Measurements from ENCODE around the gene KRT5.
"Not testable (repeated sequence)": the region's sequence is repeated elsewhere in the genome, so short reads cannot be mapped to it uniquely, and the experiment has no call there.

Gene KRT5

DNA sequence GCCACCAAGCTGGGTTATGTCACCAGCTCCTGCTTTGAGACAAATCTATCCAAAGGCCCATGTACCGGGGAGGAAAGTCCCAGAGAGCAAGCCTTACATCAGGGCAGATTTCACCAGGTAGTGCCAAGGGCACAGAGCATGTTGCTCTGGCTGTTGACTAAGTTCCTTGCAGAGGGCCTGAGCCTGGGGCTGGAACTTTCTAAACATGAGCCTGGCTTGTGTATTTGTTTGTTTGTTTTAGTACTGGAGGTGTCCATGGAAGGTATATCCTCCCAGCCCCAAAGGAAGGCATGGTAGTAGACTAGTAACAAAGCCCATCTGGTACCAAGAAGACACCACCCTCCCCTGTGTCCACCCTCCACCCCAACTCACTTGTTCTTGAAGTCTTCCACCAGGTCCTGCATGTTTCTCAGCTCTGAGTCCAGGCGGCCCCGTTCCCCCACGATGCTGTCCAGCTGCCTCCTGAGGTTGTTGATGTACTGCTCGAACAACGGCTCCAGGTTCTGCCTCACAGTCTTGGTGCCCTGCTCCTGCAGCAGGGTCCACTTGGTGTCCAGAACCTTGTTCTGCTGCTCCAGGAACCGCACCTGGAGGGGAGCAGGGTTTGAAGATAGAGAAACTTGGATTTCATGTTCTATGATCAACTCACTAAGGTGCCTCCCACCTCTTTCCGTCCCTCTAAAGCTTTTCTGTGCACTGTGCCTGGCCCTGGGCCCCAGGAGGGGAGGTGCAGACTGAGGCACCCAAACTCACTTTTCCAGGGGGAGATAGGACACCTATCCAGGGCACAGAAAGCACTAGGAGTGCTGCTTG lies 1.4 kb downstream of the KRT5 start:
- no peak for FAIRE-seq

GRCh38 chr12:52517888-52518287 lies 2.3 kb downstream of the KRT5 start:
- no peak for FAIRE-seq

DNA sequence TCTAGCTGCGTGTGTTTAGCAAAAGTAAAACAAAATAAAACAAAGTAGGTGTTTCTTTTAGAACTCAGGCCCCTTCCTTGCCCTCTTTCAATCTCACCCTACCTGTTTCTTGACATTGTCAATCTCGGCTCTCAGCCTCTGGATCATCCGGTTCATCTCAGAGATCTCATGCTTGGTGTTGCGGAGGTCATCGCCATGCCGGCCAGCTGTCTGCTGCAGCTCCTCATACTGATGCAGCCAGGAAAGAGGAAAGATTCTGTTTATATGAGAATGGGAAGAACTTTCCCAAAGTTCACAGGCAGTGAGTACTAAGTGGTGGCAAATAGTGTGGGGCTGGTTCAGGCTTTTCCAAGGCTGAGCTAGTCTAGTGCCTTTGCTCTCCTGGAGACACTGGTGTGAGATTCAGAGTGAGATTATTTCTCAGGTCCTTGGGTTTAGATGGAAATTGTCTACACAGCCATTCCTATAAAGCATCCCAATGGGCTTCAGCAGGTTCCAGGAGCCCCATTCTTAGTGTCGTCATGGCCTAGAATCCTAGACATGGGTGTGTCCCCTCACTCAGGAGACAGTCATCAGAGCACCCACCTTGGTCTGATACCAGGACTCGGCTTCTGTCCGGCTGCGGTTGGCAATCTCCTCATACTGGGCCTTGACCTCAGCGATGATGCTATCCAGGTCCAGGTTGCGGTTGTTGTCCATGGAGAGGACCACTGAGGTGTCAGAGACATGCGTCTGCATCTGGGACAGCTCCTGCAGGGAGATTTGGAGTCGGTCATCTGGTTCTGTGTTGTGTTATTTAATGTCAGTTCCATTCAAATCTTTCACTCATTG lies 3.0 kb downstream of the KRT5 start:
- FAIRE-seq: no peak

DNA sequence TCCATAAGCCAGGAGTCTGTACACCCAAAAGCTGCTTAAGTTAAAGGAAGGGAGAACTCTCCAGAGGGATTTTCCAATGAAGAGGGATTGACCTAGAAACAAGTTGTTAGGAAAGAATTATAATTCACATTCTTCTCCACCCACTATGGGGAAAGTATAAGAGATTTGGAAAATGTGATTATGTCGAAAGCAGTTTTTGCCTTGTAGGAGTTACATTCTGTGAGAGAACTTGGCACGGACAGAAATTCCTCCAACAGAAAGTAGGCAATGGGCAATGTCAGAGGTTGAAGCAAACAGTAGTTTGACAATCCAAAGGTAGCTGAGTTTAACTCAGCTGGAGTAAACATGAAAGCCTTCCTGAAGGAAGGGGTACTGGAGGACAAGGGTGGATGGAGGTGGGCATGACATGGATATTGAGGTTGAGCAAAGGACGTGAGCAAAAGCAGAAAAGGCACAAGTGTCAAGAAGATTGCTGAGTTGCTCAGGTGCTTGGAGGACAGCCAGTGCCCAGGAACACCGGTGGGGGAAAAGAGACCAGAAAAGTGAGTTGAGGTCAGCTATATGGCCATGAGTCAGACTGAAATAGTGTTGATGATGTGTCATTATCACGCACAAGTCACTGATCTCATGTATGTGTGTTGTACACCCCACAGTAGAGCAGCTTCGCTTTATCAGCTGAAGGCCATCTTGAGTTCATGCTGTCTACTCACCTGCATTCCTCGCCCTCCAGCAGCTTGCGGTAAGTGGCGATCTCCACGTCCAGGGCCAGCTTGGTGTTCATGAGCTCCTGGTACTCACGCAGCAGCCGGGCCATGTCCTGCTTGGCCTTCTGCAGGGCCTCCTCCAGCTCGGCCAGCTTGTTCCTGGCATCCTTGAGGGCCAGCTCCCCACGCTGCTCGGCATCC lies 4.0 kb downstream of the KRT5 start:
- no peak for FAIRE-seq

DNA sequence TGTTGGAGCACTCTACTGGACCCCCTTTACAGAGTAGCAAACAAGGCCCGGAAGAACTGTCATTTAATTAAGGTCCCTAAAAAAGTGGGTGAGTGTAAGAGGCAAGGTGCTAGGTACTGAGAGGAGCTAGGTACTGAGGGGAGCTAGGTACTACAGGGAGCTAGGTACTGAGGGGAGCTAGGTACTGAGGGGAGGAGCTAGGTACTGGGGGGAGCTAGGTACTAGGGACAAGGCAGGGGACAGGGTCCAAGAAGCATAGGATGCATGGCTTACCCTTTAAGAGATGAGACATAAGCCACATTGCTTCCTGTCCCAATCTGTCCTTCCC lies 4.9 kb downstream of the KRT5 start:
- no peak for FAIRE-seq

DNA sequence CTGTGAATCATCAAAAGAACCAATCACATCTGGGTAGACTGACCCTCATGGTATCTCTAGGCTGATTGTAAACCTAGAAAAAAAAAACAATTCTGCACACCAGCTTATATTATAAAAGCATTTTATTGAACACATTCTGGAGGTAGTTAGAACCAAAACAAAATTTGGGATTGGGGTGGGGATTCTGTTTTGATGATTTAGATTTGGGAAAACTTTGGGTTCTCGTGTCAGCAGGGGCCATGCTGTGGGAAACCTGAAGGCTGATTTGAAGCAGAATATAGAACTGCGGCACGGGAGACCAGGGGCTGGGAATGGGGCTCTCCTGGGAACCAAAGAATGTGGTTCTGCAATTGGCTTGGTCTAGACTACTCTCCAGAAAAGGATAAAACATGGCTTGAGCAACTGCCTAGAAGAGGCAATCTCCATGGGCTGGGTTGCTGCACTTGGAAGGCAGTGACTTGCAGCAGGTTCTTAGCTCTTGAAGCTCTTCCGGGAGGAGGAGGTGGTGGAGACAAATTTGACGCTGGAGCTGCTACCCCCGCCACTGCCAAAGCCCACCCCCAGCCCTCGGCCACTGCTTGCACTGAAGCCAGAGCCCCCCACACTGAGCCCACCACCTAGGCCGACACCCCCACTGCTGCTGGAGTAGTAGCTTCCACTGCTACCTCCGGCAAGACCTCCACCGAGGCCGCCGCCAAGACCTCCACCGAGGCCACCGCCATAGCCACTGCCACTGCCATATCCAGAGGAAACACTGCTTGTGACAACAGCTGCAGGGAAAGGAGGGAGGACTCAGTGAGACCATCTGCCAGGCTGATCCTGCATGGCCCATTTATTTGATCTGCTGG lies 5.5 kb downstream of the KRT5 start:
- no peak for FAIRE-seq

- no peak for FAIRE-seq
Measured at GRCh38 chr12:52513736-52514135, 6.5 kb downstream of the KRT5 start.

DNA sequence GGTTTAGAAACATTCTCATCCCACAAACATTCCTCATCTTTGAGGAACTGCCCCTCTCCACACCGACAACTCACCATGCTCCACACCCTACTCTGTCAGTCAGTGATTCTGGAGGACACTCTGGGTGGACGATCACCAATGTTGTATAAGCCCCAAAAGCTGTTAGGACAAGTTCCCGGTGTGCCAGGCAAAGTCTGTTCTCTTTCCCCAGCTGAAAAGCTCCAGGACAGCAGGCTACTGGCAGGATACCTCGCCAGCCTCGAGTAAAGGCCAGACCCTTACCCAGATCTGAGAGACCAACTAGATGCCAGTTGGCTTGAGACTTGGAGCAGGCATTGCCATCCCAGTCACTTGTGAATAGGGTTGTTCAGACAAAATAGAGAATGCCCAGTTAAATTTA lies 12.0 kb downstream of the KRT5 start:
- FAIRE-seq: no peak

DNA sequence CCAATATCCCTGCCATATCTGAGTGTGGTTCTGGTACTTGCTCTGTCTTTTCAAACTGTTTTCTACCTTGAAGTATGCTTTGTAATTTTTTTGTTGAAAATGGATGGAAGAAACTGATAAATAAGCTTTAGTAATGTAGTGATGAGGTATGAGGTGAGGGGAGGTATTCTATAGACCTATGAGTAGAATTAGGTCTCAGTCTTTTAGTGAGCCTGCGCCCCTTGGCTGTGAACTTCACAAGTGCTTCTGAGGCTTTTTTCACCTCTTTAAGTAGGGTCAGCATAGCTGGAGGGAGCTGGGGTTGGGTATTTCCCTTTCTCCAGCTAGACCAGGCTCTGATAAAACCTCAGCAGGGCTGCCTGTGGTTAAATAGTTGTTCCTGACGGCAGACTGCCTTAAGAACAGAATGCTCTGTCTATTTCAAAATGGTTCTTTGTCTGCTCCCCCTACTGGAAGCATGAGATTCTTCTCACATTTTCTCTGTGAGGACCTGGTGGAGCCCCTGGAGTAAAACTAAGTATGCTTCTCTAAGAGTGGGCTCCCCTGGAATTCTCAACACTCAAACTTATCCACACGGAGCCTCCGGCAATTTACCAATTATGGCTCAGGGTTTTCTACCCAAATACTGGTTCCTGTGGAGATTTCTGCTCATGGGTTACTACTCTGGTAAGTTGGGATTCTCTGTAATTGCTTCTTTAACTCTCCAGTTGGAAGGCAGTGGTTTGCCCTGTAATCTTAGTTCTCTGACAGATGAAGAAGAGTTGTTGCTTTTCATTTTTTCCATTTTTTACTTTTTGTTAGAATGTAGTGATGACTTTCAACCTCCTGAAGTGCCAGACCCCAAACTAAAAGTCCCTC lies 13.1 kb downstream of the KRT5 start:
- FAIRE-seq: no peak

GRCh38 chr12:52502877-52503276 lies 17.3 kb downstream of the KRT5 start:
- FAIRE-seq: no peak

- FAIRE-seq: no peak
Measured at GRCh38 chr12:52501490-52501889, 18.7 kb downstream of the KRT5 start.

DNA sequence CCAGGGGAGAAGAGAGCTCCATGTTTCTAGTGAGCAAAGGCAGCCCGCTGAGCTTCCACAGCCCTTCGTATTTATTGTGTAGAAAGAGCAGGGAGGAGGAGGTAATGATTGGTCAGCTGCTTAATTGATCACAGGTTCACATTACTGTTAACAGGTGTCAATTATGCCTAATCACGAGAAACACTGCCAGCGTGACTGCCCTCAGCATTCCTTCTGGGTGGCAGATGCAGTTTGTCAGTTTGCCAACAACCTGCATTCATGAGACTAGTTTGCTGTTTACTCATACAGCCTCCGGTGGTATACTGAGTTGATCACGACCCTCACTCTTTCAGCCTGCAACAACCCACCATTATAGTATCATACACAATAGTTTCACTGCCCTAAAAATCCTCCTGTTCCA lies 19.6 kb downstream of the KRT5 start:
- not testable (repeated sequence) for FAIRE-seq

GRCh38 chr12:52499806-52500560 lies 20.2 kb downstream of the KRT5 start:
- no peak for FAIRE-seq

DNA sequence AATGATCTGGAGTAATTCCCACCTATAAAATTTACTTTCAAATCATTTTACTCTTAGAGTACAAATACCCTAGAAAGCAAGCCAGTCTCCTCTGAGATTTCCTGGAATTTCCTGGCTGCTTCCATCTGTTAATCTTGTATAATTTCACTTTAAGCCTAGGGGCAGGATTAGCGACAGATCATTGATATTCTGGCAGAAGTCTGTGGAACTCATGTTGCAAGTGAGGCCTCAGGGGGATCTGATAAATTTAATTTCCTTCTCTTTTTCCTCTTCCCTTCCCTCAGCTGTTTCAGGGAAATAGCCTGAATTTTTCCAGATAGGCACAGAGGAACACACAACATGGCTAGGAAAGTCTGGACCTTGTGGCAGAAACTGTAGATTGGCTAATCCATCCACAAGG lies 21.2 kb downstream of the KRT5 start:
- FAIRE-seq: no peak

GRCh38 chr12:52497975-52498374 lies 22.2 kb downstream of the KRT5 start:
- no peak for FAIRE-seq

DNA sequence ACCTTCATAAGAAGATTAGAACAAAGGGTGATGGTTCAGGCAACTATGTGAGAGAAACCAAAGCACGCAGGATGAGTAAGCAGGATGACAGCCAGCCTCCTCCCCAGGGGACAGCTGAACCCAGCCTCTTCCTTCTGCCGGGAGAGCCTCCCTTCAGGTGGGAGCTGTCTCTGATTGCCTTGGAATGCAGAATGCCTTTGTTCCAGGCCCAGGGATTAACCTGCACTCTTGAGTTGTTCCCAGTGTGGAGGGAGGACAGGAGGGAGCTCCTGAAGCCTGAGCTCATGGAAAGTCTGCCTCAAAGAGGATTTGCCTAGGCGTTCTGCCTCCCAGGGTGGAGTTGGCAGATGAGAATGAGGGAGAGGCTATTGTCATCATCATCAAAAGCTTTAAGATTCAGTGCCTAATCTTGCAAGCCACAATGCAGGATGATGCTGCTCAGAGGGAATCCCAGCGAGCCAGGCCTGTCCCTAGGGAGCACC lies 23.6 kb downstream of the KRT5 start:
- no peak for FAIRE-seq

DNA sequence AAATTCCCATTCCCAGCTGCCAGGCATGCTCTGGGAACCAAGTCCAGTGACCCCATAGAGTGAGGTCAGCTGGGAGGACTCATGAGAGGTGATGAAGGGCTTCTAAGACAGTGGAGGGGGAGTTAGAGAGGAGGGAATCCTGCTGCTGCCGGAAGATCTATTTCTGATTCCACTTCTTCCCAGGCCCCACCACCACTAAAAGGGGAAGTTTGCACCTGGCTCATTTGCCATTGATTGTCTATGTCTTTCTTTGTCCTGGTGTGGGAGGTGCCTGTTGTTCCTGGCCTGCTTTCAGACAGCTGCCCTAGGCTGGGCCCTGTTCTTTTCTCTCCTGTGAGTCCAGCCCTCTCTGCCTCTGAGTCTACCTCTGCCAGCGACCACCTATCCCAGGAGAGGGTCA lies 24.1 kb downstream of the KRT5 start:
- no peak for FAIRE-seq

DNA sequence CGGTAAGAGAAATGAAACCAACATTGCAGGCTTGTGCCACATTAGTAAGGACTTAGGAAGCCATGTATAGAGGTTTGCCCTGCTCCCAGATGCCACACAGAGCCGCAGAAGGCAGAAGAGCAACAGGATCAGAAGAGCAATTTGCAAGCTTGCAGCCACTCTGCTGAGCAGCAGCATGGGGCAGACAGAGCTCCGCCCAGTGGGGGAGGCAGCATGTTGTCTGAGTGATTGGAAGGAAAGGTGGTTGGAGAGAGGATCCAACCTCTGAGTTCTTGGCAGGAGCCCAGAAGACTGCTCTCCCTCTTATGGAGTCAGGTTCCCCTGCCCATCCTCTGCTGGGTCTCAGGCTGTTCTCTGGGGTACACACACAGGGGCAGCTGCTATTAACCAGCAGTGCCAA lies 24.8 kb downstream of the KRT5 start:
- FAIRE-seq: no peak

DNA sequence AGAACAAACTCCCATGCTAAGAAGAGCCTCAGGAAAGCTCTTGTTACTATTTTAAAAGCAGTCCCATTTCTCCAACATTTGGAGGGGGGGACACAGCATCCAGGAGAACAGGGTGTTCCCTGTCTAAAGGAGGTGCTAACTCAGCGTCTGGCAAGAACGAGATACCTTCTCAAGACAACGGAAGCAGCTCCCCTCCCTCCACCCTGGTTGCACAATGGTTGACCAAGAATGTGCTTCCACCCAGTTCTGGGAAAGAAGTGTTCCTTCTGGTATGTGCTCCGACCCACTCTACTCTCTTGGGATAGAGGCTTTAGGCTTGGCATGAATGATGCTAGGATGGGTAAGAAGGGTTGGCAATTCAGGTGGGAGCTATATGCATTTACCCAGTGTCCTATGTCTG lies 25.7 kb downstream of the KRT5 start:
- no peak for FAIRE-seq

GRCh38 chr12:52494100-52494499 lies 26.1 kb downstream of the KRT5 start:
- no peak for FAIRE-seq

Measured in endometrium (tissue), 2 donors.